HG02678 (cell line): ENCODE data around the gene EIF4G1.

ENCODE experiments used
- ATAC-seq: cut with Tn5 transposase; IDR thresholded peaks from one replicate; pipeline ENCODE4 v1.9.1; 2021; ENCODE audit warnings: mild to moderate bottlenecking, moderate library complexity; ENCODE audit not compliant: unreplicated experiment

EIF4G1 gene

DNA sequence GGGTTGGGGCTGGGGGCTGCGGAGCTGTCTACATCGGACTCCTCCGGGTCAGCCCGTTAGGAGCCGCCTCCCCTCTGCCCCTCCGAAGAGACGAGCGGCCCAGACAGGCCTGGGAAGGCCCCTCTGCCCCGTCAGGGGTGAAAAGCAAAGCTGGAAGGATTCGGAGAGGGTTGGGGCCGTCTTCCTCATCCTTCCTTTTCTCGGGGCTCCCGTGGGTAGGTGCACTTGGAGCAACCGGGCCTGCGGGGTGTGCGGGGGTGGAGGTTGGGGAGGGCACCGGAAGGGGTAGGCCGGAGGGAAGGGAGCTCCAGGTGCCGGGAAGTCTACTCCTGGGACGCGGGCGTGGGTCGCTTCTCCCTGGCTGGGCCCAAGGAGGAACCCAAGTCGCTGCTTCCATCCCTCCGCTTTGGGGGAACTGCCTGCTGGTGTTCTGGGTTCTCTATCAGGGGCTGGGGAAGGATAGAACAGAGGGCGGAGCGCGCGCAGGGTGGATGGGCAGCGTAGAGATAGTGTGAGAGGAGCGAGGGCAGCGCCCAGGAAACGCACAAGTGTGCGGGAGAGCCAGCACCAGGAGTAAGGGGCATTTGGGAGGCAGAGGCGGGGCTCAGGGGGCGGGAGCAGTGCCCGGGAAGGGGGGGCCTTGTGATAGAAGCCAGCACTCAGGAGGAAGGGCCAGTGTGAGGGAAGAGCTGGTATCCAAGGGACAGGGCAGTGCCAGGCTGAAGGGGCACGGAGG, 47.7 kb downstream of the EIF4G1 start:
- ATAC-seq = peak; percentile 8

DNA sequence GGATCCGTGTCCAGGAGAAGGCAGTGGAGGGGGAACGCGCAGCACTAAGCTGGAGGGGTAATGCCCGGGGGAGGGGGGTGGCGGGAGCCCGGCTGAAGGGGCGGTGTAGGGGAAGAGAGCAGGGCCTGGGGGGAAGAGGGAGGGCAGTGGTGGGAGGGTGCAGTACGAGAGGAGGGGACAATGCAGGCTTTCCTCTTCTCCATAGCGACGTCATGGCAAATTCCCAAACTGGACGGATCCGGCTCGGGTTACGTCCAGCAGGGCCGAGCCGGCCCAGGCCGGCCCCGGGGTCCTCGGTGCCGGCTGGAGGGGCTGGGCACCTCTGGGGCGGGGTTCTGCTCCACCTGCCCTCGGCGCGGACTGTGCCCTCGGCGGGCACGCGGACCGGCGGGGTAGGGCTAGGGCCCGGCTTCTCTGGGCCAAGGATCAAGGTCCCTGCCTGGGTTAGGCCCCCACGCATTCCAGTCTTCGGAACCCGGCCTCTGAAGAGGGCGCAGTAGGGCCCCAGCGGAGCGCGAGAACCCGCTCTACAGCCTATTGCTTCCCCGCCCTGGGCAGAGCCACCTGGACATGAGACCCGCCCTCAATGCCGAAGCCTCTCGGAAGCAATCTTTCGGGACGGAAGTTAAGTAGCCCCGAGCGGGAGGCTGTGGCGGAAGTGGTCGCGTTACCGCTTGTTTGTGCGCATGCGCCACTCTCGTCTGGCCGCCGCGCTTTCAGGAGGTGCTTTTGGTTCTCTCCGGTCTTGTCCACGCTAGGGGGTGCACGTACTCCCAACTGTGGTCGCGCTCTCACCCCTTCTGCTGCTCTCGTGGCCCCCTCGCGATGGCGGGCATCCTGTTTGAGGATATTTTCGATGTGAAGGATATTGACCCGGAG, 48.5 kb downstream of the EIF4G1 start:
- peak; percentile 86 for ATAC-seq

DNA sequence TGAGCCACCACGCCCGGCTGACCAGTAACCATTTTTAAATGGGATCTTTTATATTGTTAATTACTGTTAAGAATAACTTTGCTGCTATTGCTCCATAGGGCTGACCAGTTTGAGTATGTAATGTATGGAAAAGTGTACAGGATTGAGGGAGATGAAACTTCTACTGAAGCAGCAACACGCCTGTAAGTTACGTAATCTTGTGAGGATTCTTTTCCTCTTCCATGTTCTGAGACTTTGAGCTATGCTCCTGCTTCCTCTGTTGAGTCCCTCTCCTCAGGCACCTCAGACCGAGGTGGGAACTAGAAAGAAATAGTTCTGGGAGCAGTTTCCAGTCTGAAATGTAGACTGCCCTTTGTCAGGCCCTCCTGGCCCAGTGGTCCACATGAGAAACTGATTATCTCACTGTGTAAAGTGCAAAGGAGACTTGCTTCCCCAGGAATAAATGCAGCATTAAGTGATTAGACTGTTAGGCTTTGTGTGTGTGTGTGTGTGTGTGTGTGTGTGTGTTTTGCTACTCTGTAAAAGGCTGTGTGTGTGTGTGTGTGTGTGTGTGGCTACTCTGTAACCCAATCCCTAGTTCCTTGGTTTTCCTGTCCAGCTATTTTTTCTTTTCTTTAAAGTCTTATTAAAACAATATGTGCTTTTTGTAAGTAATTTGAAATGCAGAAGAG, 52.3 kb downstream of the EIF4G1 start:
- ATAC-seq = no peak

DNA sequence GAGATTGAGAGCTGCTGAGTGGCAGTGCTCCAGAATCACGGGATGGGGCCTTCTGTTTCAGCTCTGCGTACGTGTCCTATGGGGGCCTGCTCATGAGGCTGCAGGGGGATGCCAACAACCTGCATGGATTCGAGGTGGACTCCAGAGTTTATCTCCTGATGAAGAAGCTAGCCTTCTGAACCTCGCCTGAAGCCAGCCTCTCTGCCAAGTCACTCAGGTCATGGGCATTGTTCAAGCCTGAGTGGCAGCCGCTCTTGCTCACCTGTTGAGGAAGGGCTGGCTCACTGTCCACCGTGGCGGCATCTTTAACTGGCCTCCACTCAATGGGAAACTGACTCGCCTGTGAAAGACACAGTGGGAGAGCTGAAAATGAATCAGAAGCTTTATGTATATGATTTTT, 53.7 kb downstream of the EIF4G1 start:
- no peak for ATAC-seq

DNA sequence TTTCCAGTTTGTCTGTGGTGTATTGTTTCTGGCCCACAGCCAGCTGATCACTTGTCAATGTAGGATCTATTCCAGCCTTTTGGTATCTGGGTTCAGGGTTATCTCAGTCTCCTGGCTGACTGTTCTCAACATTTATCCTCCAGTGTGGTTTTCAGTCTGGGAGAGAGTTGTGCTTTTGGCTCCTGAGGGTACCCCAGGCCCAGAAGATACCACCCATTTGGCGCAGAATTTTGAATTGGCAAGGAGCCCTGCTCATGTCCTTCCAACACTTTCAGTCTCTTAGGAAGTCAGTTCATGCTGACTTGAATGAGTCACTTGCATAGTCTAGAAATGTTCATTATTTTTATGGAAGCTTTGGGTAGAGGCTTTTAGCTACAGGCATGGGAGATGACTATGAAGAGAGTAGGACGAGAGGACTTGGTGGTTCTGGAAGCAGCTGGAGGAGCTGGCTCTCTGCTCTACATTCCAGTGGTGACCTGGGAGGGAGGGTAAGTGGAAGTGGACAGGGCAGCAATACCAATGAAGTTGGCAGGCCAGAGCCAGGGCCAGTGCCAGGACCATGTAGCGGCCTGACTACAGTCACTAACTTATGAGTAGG, 54.3 kb downstream of the EIF4G1 start:
- no peak for ATAC-seq

DNA sequence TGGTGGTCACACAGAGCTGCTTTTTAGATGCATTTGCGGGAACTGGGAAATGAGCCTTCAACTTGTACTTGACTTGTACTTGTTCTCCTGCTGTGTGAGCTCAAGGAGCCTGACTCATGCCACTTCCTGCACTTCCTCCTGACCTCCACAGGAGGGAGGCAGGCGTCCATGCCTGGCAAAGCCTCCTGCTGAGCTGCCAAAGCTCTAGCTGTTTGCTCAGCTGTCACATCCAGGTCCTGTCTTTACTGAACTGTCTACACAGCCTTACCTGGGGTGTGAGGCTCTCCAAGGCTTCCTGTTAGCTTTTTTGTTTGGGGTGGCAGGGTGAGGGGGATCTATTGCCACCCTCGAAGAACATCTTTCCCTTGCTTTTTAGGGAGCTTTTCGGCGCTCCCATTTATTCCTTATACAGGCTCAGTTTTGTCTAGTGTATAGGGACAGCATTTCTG, 57.2 kb downstream of the EIF4G1 start:
- peak; percentile 89 for ATAC-seq

DNA sequence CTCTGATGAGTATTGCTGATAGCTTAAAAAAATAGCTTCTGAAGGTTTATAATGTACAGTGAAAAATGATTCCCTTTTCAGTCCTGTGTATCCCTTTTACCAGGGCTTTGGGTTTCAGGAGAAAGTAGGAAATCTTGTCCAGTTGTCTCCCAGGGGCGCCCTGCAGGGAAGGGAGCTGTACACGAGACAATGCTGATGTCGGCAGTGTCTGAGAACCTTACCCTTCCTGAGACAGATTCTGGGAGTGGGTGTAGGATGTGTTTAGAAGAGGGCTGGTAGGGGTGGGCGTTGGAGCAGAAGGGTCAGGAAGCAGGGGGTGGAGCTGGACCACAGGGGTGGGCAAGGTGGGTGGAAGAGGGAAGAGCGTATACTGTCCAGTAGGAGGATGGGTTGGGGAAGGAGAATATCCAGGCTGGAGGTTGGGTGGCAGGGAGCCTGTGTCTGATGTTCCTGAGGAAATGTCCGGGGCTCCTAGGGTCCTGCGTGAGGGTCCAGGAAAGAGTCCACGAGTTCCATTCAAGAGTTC, 58.0 kb downstream of the EIF4G1 start:
- no peak for ATAC-seq

DNA sequence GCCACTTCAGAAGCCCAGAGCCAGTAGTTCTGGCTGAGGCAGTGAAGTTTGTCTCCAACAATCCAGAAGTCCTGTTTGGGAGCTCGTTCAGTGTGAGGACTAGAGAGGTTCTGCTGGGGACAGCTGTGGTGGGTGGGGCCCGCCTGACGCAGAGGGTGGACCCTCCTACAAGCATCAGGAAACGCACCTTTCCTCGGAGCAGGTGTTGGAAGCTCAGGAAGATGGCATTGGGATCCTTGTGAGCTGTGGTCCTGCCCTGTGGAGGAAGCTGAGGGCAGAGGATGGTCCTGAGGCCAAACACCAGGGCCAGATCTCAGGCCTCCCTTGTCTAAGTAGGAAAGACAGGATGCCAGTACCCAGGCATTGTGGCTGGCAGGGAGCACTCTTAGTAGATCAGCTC, 58.5 kb downstream of the EIF4G1 start:
- no peak for ATAC-seq

DNA sequence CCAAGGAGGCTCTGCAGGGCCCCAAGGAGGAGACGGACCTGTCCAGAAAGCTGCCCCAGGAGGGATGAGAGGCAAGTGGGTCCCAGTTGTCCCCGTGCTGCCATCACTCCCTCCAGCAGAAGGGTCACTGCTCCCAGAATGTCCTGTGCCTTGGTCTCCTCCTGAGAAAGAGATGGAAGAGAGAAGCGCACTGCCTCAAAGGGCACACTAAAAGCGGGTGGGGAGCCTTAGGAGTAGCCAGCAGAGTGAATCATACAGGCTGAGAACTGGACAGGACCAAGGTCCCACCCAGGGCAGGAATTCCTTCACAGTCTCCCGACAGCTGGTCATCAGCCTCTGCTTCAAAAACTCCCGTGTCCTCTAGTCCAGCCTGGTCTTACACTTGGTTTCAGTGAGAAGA, 59.0 kb downstream of the EIF4G1 start:
- ATAC-seq = no peak

DNA sequence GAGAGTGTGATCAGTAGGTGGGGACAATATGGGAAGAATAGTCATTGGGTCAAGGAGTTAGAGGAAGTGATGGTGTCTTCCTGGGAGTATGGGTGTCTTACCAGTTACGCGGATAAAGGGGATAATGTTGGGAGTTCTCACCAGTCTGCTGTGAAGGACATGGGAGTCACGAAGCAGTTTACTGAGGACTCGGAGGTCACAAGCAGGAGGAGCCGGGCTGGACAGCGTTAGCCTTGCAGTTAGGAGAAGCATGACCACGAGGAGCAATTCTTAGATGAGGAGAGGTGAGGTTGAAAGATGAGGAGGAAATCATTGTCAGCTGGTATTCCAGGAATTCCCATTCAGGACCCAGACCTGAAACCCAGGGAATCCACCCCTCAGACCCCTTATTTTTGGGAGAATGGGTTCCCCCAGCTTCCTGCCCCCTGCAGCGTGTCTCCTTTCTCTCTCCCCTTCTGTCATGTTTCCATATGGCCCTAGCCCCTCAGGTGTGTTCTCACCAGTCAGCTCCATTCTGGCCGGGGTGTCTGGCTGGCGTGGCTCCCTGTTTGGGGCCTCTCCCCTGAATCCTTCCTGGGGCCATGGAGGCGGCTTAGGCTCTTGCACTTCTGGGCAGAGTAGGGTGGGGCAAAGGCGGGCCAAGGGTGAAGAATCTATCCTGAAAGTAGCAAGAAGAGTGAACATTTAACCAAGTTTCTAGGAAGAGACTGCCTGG, 61.5 kb downstream of the EIF4G1 start:
- no peak for ATAC-seq

DNA sequence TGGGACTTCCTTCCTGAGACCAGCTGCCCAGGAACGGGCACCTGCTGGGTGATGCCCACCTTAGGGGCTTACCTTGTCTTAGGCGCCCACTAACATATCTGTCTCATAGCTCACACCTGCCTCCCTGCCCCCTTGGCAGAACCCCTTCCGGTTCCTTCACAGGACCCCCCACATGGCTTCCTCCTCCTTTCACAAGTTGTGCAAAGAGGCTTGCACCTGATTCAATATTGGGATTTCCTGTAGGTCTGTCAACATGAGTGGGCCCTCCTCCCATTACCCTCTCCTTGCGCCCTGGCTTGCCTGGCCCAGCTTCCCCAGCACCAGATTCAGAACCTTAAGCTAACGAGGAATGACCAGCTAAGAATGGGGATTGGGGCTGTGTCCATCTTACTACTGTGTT, 63.0 kb downstream of the EIF4G1 start:
- ATAC-seq = no peak

DNA sequence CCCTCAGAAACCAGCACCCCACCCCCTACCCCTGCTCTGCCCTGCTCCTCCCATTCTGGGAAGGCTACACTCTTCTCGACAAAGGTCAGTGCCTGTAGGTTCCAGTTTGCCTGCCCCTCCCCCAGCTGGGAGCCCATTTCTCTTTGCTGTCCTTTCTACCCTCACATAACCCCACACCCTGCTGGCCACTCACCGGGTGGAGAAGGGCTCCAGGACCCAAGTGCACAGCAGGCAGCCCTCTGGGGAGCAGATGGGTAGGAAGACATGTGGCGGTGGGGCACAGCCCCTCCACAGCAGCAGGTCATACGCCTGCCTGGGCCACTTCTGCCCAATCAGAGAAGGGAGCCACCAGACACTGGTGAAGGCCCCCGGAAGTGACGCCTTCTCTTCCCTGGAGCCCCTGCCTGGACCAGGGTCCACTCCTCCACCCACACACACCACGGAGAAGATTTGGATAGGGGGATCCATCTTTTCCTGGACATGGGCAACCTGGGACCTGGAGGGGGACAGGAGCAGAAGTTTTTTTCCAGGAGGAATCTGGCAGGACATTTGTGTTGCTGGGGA, 63.6 kb downstream of the EIF4G1 start, which contains the start of gene THPO:
THPO (minus strand) TSS at position 326 of the 564 bp plus-strand sequence. CDS start 1,948 bp downstream, outside the sequence.
- ATAC-seq = no peak

DNA sequence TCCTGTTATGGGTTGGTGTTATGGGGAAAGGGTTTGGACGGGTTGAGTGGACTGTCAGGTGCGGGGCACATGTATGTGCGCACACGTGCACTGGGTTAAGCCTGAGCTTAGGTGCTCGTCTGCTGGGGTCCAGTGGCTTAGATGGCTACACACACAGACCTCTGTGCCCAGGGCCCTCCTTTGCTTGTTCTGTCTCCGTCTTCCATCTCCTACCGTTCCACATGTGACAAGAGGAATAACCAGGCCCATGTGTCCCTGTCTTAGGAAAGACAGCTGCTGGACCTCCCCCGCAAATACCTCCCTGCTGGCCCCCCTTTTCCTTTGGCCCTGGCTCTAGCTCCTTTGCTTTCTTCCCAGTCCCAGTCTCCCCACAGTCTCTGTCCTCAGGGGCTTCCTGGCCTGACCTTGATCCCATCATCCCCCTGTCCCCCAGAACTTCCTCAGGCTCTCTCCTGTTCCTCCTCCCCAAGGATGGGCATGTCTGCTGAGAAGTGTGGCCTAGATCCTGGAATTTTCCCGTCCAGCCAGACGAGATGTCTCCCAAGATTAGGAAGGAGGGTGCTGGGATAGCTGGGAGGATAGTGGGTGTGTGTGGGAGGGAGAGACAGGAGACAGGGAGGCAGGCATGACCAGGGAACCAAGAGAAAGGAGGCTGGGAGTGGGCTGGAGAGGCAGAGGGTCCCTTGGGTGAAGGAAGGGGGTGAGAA, 64.4 kb downstream of the EIF4G1 start:
- ATAC-seq = no peak

DNA sequence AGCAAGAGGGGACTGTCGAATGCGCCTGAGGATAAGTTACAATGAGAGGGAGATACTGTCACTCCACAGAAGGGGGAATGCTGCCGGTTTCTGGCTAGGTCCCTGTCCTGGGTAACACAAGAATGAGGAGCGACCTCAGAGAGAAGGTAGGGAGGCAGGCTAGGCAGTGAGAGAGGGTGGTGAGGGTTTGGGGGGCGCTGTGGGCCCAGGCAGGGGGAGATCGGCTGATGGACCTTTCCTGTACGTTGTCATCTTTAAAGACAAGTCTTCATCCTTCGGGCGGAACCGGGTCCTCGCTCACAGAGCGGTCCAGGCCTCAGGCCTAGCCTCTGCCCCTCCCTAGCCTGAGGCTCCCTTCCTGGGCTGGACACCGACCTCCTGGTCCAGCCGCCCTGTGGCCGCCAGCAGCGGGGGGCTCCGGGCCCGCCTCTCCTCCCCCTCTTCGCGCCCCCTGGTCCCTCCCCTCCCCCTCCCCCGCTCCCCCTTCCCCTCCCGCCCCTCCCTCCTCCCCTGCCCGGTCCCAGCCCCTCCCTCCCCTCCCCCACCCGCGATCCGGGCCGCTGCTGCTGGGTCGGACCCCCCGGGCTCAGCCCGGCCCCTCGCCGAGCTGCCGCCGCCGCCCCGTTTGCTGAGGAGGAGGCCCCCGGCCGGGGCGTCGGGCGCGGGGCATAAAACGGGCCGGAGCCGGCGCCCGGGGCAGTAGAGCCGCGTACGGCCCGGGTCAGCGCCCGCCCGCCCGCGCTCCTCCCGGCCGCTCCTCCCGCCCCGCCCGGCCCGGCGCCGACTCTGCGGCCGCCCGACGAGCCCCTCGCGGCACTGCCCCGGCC, 65.2 kb downstream of the EIF4G1 start, which contains the start of gene CHRD:
CHRD (plus strand) TSS at position 697 of the 827 bp plus-strand sequence. CDS start 265 bp downstream, outside the sequence.
- no peak for ATAC-seq

DNA sequence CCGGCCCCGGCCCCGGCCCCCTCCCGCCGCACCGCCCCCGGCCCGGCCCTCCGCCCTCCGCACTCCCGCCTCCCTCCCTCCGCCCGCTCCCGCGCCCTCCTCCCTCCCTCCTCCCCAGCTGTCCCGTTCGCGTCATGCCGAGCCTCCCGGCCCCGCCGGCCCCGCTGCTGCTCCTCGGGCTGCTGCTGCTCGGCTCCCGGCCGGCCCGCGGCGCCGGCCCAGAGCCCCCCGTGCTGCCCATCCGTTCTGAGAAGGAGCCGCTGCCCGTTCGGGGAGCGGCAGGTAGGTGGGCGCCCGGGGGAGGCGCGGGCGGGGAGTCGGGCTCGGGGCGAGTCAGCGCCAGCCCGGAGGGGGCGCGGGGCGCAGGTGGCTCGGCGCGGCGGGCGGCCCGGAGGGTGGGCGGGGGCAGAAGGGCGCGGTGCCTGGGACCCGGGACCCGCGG, 65.8 kb downstream of the EIF4G1 start:
- ATAC-seq = no peak

DNA sequence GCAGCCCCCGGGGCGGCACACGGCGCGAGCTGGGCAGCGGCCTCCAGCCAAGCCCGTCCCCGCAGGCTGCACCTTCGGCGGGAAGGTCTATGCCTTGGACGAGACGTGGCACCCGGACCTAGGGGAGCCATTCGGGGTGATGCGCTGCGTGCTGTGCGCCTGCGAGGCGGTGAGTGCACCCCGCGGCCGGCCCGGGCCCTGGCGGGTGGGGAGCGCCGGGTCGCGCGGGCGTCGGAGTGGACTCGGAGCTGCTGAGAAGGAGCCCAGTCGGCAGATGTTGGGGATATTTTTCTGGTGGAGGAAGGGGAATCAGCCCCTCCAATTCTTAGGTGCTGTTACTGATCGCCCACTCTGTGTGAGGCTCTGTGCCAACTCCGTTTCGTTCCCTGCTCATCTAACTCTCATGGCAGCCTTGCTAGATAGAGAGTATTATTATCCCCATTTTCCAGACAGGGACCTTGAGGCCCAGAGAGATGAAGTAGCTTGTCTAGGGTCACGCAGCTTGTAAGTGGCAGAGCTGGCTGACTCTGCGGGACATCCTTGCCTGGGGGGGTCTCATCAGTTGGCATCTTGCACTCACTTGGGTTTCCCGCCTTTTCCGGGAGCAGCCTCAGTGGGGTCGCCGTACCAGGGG, 66.3 kb downstream of the EIF4G1 start:
- no peak for ATAC-seq
